Calu3 (cell line): ENCODE results near the gene TEC. TPM values are rescaled to one million over a fixed set of nuclear protein-coding genes. Genes with fewer than 3 reads are reported as not detected.

Source experiments
- BruUV-seq: library from RNA; stranded (reverse); fragments of 400-500 nt; replicated peaks from 2 replicates; lab custom pipeline; 2021; lab: Mats Ljungman, UMichigan
- CTCF ChIA-PET: fragments of 300-600 bp; sonication (Branson Sonifier 250); formaldehyde crosslinking; loops from one replicate; lab custom pipeline; 2022; ENCODE audit warnings: antibody characterized with exemption; lab: Charles Lee
- DNase-seq: peaks from one replicate; pipeline ENCODE4 v3.0.0; 2022
- H3K27ac Mint-ChIP-seq: one replicate; pipeline ENCODE4 v1.8.0; 2022; ENCODE audit warnings: mixed read lengths; ENCODE audit not compliant: unreplicated experiment
- H3K27me3 Mint-ChIP-seq: one replicate; pipeline ENCODE4 v1.8.0; 2022; ENCODE audit warnings: mixed read lengths; ENCODE audit not compliant: unreplicated experiment
- H3K36me3 Mint-ChIP-seq: one replicate; pipeline ENCODE4 v1.8.0; 2022; ENCODE audit warnings: mild to moderate bottlenecking, moderate library complexity, mixed read lengths; ENCODE audit not compliant: insufficient read depth, unreplicated experiment
- H3K4me1 Mint-ChIP-seq: one replicate; pipeline ENCODE4 v1.8.0; 2022; ENCODE audit warnings: mild to moderate bottlenecking, low read depth, mixed read lengths; ENCODE audit not compliant: unreplicated experiment
- H3K4me3 Mint-ChIP-seq: one replicate; pipeline ENCODE4 v1.8.0; 2022; ENCODE audit warnings: mild to moderate bottlenecking, low read depth, moderate library complexity, mixed read lengths; ENCODE audit not compliant: unreplicated experiment
- H3K9me3 Mint-ChIP-seq: one replicate; pipeline ENCODE4 v1.8.0; 2022; ENCODE audit warnings: low read depth, mixed read lengths; ENCODE audit not compliant: unreplicated experiment
- intact Hi-C: fragments of 100-400 bp; cut with micrococcal nuclease; formaldehyde crosslinking; loops from one replicate; pipeline ENCODE4 v1.10.0; 2022; ENCODE audit not compliant: unreplicated experiment
- total RNA-seq: library from RNA; stranded (reverse); gene quantifications from 2 replicates; pipeline ENCODE4 v1.2.3, GENCODE V29; 2022
- TF ChIP-seq, protein P1 (sequence below): fragments of 200-600 bp; IDR thresholded peaks from one replicate; pipeline ENCODE4 v1.8.0; 2022; ENCODE audit warnings: antibody characterized with exemption; ENCODE audit not compliant: unreplicated experiment

Gene TEC
- total RNA-seq, 1 experiment from 2014 or later: 3.2 TPM

DNA sequence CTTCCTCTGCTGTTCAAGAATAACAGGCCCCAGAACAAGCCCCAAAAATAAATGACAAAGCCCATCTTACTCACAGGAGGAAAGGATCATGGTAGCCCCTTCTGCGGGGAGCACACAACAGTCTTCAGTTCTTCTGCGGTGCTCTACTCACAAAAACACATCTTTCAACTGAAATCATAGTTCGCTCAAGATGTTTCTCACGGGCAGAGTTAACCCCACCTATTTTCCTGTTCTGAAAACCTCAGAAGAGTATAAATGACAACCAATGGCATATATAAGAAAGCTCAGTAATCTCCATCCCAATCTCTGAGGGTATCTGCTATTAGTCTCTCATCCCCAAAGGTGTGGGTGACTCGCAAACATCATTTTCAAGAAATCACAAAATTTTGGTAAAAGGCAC is 135.6 kb downstream of the TEC start, which contains the start of gene TXK:
Gene TXK (minus strand): TSS at position 170 of the 400 bp plus-strand sequence. CDS start 80 bp downstream, at position 90.
- H3K4me3 Mint-ChIP-seq: no peak within 1 kb of the TSS
- H3K9me3 Mint-ChIP-seq: no peaks in the 10 kb centered on the region
- no peak for DNase-seq
- TF ChIP-seq, protein P1, sequence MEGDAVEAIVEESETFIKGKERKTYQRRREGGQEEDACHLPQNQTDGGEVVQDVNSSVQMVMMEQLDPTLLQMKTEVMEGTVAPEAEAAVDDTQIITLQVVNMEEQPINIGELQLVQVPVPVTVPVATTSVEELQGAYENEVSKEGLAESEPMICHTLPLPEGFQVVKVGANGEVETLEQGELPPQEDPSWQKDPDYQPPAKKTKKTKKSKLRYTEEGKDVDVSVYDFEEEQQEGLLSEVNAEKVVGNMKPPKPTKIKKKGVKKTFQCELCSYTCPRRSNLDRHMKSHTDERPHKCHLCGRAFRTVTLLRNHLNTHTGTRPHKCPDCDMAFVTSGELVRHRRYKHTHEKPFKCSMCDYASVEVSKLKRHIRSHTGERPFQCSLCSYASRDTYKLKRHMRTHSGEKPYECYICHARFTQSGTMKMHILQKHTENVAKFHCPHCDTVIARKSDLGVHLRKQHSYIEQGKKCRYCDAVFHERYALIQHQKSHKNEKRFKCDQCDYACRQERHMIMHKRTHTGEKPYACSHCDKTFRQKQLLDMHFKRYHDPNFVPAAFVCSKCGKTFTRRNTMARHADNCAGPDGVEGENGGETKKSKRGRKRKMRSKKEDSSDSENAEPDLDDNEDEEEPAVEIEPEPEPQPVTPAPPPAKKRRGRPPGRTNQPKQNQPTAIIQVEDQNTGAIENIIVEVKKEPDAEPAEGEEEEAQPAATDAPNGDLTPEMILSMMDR: no peak
- no peaks in the 10 kb centered on the region for H3K36me3 Mint-ChIP-seq
- intact Hi-C loops: no loop called here
- no peak within 1 kb of the TSS for H3K27ac Mint-ChIP-seq
- H3K4me1 Mint-ChIP-seq: peaks cover 16% of the 10 kb centered on the region
- no peaks in the 10 kb centered on the region for H3K27me3 Mint-ChIP-seq
- no TSS peak for BruUV-seq
- CTCF ChIA-PET: no interaction called here

DNA sequence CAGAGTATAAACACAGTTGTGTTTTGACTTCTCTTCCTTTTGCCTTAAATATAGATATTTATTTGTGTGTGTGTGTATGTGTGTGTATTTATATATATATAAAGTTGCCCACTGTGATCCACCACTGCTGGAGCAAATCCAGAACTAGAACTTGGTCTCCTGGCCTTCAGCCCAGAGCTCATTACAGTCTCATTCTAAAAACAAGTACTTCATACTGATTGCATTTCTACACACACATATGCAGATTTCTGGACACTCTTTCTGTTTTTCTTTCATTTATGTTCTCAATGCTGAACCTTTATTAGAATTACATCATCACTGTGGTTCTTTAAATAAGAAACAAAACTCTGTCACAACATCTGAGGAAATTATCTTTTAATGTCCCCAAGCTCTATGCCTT is 136.0 kb downstream of the TEC start:
- TF ChIP-seq, protein P1: no peak
- intact Hi-C loops: no loop called here
- Mint-ChIP-seq H3K36me3 (no peaks in the 10 kb centered on the region), H3K4me3 (no peak overlapping the region), H3K27ac (no peak overlapping the region), H3K4me1 (peaks cover 18% of the 10 kb centered on the region), H3K9me3 (no peaks in the 10 kb centered on the region), H3K27me3 (no peaks in the 10 kb centered on the region)
- no TSS peak for BruUV-seq
- no peak for DNase-seq
- CTCF ChIA-PET: no interaction called here

DNA sequence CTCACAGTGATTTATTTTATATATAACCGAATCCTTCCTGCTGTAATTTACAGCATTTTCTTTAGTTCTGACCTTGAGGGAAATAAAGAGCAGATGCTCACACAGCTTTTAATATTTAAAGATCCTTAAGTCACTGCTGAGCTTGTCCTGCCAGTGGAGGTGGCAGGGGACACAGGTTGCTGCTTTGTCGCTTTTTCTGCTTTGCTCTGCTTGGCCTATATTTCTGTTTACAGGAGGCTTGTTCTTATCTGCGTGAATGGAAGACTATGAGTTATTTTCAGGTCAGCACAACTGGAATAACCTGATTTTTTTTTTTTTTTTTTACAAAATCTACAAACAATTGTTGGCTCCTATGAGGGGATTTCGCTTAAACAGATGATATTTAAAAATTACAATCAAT is 137.9 kb downstream of the TEC start:
- intact Hi-C loops: no loop called here
- H3K4me3 Mint-ChIP-seq: no peak overlapping the region
- H3K9me3 Mint-ChIP-seq: no peaks in the 10 kb centered on the region
- no TSS peak for BruUV-seq
- H3K4me1 Mint-ChIP-seq: peaks cover 26% of the 10 kb centered on the region
- H3K27ac Mint-ChIP-seq: no peak overlapping the region
- TF ChIP-seq, protein P1: no peak
- H3K36me3 Mint-ChIP-seq: no peaks in the 10 kb centered on the region
- CTCF ChIA-PET: interaction anchor here (0.7 to 0.8 kb wide), 2 partner anchors 23 to 502 kb away, joined by 3 to 4 read pairs; no protein-coding TSS in a partner anchor
- no peaks in the 10 kb centered on the region for H3K27me3 Mint-ChIP-seq
- no peak for DNase-seq

DNA sequence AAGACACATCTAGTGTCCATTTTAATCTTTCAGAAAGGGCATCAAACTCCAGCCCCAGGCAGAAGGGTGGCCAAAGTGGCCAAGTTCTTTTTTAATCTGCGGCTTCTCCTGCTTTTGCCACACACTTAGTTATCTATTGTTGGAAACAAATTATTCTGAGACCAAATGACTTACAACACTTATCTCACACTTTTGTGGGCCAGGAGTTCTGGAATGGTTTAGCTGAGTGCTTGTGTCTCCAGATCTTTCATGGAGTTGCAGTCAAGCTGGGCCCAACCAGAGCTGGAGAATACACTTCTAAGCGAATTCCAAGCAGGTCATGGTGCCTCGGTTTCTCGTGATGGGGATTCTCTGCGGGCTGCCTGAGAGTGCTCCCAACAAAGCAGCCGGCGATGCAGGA is 139.5 kb downstream of the TEC start:
- intact Hi-C loops: no loop called here
- BruUV-seq: no TSS peak
- Mint-ChIP-seq H3K4me1 (peaks cover 26% of the 10 kb centered on the region), H3K4me3 (no peak overlapping the region), H3K36me3 (no peaks in the 10 kb centered on the region), H3K27ac (peak overlapping the region; percentile 27), H3K9me3 (no peaks in the 10 kb centered on the region), H3K27me3 (no peaks in the 10 kb centered on the region)
- TF ChIP-seq, protein P1: no peak
- no peak for DNase-seq
- CTCF ChIA-PET: no interaction called here
